Caco-2 (cell line): ENCODE results near the gene MSRB1. TPM values are rescaled to one million over a fixed set of nuclear protein-coding genes. Genes with fewer than 3 reads are reported as not detected.

Source experiments
- BruUV-seq: library from RNA; stranded (reverse); fragments of 400-500 nt; replicated peaks from 2 replicates; lab custom pipeline; 2021; lab: Mats Ljungman, UMichigan
- CTCF ChIA-PET: fragments of 300-600 bp; sonication (Branson Sonifier 250); formaldehyde crosslinking; loops from one replicate; lab custom pipeline; 2022; ENCODE audit warnings: antibody characterized with exemption; lab: Charles Lee
- POLR2A ChIA-PET: fragments of 300-600 bp; sonication (Branson Sonifier 250); formaldehyde crosslinking; loops from one replicate; lab custom pipeline; 2022; ENCODE audit warnings: antibody characterized with exemption; lab: Charles Lee
- DNase-seq, 2 experiments: peaks; one replicate each; pipeline versions ENCODE4 v3.0.0 to v3.0.0-alpha.2; 2020 to 2022
- H3K27me3 ChIP-seq: replicated peaks from 2 replicates; pipeline ENCODE4 v1.6.0; 2011; ENCODE audit warnings: low read length; ENCODE audit not compliant: control insufficient read depth, insufficient read depth
- H3K36me3 ChIP-seq: 2 replicates; pipeline ENCODE4 v1.5.1; 2011; ENCODE audit warnings: low read length; ENCODE audit not compliant: control insufficient read depth, insufficient read depth
- H3K4me1 ChIP-seq: fragments of 250-450 bp; sonication (Bioruptor Pico); 2 replicates; pipeline ENCODE4 v1.5.1; 2020; ENCODE audit warnings: mild to moderate bottlenecking
- H3K4me3 ChIP-seq: 2 replicates; pipeline ENCODE4 v1.5.1; 2011; ENCODE audit warnings: low read depth, mild to moderate bottlenecking, control low read depth, low read length
- H3K9me3 ChIP-seq: fragments of 250-450 bp; sonication (Bioruptor Pico); 2 replicates; pipeline ENCODE4 v1.5.1; 2020; ENCODE audit warnings: mild to moderate bottlenecking, moderate library complexity
- H3K27ac Mint-ChIP-seq: one replicate; pipeline ENCODE4 v1.8.0; 2022; ENCODE audit warnings: mixed read lengths; ENCODE audit not compliant: unreplicated experiment
- H3K27me3 Mint-ChIP-seq: one replicate; pipeline ENCODE4 v1.8.0; 2022; ENCODE audit warnings: mixed read lengths; ENCODE audit not compliant: insufficient read depth, unreplicated experiment
- H3K36me3 Mint-ChIP-seq: one replicate; pipeline ENCODE4 v1.8.0; 2022; ENCODE audit warnings: mild to moderate bottlenecking, mixed read lengths; ENCODE audit not compliant: insufficient read depth, unreplicated experiment
- H3K4me1 Mint-ChIP-seq: one replicate; pipeline ENCODE4 v1.8.0; 2022; ENCODE audit warnings: low read depth, mixed read lengths; ENCODE audit not compliant: unreplicated experiment
- H3K4me3 Mint-ChIP-seq: one replicate; pipeline ENCODE4 v1.8.0; 2022; ENCODE audit warnings: mild to moderate bottlenecking, moderate library complexity, mixed read lengths; ENCODE audit not compliant: unreplicated experiment
- H3K9me3 Mint-ChIP-seq: one replicate; pipeline ENCODE4 v1.8.0; 2022; ENCODE audit warnings: mixed read lengths; ENCODE audit not compliant: unreplicated experiment
- CTCF ChIP-seq, 2 experiments: fragments of 200-600 bp in 1 of 2; IDR thresholded peaks; 1 replicate in 1 of 2; 2 replicates in 1 of 2; pipeline versions ENCODE4 v1.5.1 to v1.8.0; 2011 to 2022; ENCODE audit warnings: antibody characterized with exemption in 1 of 2, control low read depth in 1 of 2, inconsistent platforms in 1 of 2, low read depth in 1 of 2, low read length in 1 of 2, mild to moderate bottlenecking in 1 of 2, moderate library complexity in 1 of 2; ENCODE audit not compliant: insufficient read depth in 1 of 2, severe bottlenecking in 1 of 2, unreplicated experiment in 1 of 2
- intact Hi-C: fragments of 100-400 bp; cut with micrococcal nuclease; formaldehyde crosslinking; loops from one replicate; pipeline ENCODE4 v1.10.0; 2022; ENCODE audit not compliant: unreplicated experiment
- total RNA-seq: library from RNA; stranded (reverse); gene quantifications from 2 replicates; pipeline ENCODE4 v1.2.3, GENCODE V29; 2022

Gene MSRB1
- total RNA-seq, 1 experiment from 2014 or later: 30.5 TPM

- Histone ChIP-seq H3K4me3 (no peak overlapping the region), H3K36me3 (no peaks in the 10 kb centered on the region), H3K4me1 (no peaks in the 10 kb centered on the region), H3K9me3 (no peaks in the 10 kb centered on the region), H3K27me3 (no peaks in the 10 kb centered on the region)
- CTCF ChIA-PET: no interaction called here
- Mint-ChIP-seq H3K4me3 (no peak overlapping the region), H3K36me3 (peaks cover 6% of the 10 kb centered on the region), H3K4me1 (no peaks in the 10 kb centered on the region), H3K27me3 (no peaks in the 10 kb centered on the region), H3K27ac (no peak overlapping the region), H3K9me3 (no peaks in the 10 kb centered on the region)
- intact Hi-C loops: no loop called here
- BruUV-seq: no TSS peak
- POLR2A ChIA-PET: no interaction called here
- no peak for DNase-seq
- no peak for TF ChIP-seq CTCF (IDR thresholded peaks at IDR 0.05; ENCODE audit: insufficient read depth in 1 of 2, low read depth in 1 of 2, low read length in 1 of 2, severe bottlenecking in 1 of 2, unreplicated experiment in 1 of 2)
These were observed 46.9 kb downstream of the MSRB1 start for GRCh38 chr16:1895949-1896675.

- no peaks in the 10 kb centered on the region for H3K9me3 ChIP-seq
- H3K27me3 ChIP-seq: no peaks in the 10 kb centered on the region
- no peak for TF ChIP-seq CTCF (IDR thresholded peaks at IDR 0.05; ENCODE audit: insufficient read depth in 1 of 2, low read depth in 1 of 2, low read length in 1 of 2, severe bottlenecking in 1 of 2, unreplicated experiment in 1 of 2)
- BruUV-seq: no TSS peak
- Mint-ChIP-seq H3K36me3 (peaks cover 6% of the 10 kb centered on the region), H3K4me3 (no peak overlapping the region), H3K9me3 (no peaks in the 10 kb centered on the region), H3K4me1 (no peaks in the 10 kb centered on the region), H3K27me3 (peaks cover 4% of the 10 kb centered on the region), H3K27ac (no peak overlapping the region)
- H3K4me3 ChIP-seq: no peak overlapping the region
- CTCF ChIA-PET: interaction anchor here (0.6 to 0.8 kb wide), 2 partner anchors 46 to 184 kb away, joined by 3 to 5 read pairs; no protein-coding TSS in a partner anchor
- no peak for DNase-seq
- H3K4me1 ChIP-seq: no peaks in the 10 kb centered on the region
- intact Hi-C loops: no loop called here
- POLR2A ChIA-PET: no interaction called here
- H3K36me3 ChIP-seq: no peaks in the 10 kb centered on the region
These were observed 47.9 kb downstream of the MSRB1 start for GRCh38 chr16:1895068-1895467.

- no peak overlapping the region for H3K27ac Mint-ChIP-seq
- ChIA-PET POLR2A (no interaction called here), CTCF (no interaction called here)
- intact Hi-C loops: no loop called here
- Histone ChIP-seq H3K36me3 (no peaks in the 10 kb centered on the region), H3K4me3 (no peak overlapping the region), H3K4me1 (no peaks in the 10 kb centered on the region), H3K9me3 (no peaks in the 10 kb centered on the region), H3K27me3 (no peaks in the 10 kb centered on the region)
- BruUV-seq: no TSS peak
- no peak overlapping the region for H3K4me3 Mint-ChIP-seq
- no peak for DNase-seq
- H3K36me3 Mint-ChIP-seq: no peaks in the 10 kb centered on the region
- H3K27me3 Mint-ChIP-seq: peaks cover 9% of the 10 kb centered on the region
- H3K4me1 Mint-ChIP-seq: no peaks in the 10 kb centered on the region
- no peak for TF ChIP-seq CTCF (IDR thresholded peaks at IDR 0.05; ENCODE audit: insufficient read depth in 1 of 2, low read depth in 1 of 2, low read length in 1 of 2, severe bottlenecking in 1 of 2, unreplicated experiment in 1 of 2)
- no peaks in the 10 kb centered on the region for H3K9me3 Mint-ChIP-seq
These were observed 52.3 kb downstream of the MSRB1 start for GRCh38 chr16:1890708-1891050.
